HG03025 (cell line): ENCODE measurements around the gene LRRTM2.
"Not testable (repeated sequence)": the region's sequence is repeated elsewhere in the genome, so short reads cannot be mapped to it uniquely, and the experiment has no call there.

ENCODE experiments used
- ATAC-seq: cut with Tn5 transposase; IDR thresholded peaks from one replicate; pipeline ENCODE4 v1.9.1; 2021; ENCODE audit warnings: mild to moderate bottlenecking, moderate library complexity; ENCODE audit not compliant: unreplicated experiment, low FRiP score

LRRTM2 gene

DNA sequence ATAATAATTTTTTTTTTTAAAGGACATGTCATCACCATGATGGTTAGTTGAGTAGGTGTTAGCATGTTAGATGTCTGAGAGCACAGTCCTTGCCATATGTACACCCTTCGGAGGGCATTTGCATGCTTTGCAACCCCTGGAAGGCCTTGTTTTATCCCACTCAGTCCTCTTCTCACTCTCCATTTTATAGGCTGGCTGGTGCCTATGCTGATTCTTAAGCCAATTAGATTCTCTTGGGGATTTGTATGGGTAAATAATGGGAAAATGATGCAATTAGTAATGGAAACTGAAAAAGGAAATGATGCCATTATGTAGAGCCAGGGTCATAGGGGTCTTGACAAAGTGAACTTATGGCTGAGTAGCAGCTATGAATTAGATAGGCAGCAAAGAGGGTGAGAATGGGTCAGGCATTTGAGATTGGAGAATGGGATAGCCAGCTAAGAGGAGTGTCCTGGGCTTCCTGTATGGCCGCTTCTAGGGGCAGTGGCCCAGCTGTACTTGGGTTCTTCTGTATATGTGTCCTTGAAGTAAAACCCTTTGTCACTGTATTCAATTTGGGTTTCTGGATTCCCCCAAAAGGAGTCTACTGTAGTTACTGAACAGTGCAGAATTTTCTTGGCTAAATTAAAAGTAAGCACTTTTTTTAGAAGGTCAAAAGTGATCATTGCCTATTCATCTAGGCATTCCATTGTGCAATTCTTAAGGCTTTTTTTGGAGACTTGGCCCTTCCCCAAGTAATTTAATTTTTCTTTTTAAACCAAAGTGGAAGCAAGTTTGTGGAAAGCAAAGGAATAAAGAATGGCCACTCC is 31.6 kb downstream of the LRRTM2 start:
- no peak for ATAC-seq

DNA sequence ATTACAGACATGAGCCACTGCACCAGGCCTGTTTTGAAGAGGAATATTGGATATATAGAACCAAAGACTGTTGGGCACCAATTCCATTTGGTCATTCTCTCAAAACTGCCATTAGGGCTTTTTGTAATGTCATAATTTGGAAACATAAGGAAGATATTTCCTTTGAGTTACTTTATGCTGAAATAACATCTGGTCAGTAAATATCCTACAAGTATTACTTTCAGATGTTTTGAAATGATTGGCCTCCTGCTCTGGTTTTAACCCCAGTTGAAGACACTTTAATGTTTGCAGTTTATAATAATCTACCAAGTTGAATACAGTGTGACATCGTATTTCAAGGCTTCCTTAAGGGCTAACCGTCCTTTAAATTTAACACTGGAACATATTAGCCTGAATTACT is 33.6 kb downstream of the LRRTM2 start:
- no peak for ATAC-seq

- no peak for ATAC-seq
These were observed 35.0 kb downstream of the LRRTM2 start for GRCh38 chr5:138840103-138840502.

DNA sequence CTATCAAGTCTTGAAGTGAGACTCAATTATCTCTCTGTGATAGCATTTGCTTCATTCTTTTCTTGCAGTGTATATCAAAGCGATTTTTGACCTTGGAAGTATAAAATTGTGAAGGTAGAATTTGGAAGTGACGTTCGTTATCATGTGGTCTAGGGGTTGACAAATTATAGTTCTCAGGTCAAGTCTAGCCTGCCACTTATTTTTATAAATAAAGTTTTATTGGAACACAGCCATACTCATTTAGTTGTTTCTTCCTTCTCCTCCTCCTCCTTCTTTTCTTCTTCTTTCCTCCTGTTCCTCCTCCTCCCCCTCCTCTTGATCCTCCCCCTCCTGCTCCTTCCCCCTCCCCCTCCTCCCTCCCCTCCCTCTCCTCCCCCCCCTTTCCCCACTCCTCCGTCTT is 38.0 kb downstream of the LRRTM2 start:
- ATAC-seq: no peak

DNA sequence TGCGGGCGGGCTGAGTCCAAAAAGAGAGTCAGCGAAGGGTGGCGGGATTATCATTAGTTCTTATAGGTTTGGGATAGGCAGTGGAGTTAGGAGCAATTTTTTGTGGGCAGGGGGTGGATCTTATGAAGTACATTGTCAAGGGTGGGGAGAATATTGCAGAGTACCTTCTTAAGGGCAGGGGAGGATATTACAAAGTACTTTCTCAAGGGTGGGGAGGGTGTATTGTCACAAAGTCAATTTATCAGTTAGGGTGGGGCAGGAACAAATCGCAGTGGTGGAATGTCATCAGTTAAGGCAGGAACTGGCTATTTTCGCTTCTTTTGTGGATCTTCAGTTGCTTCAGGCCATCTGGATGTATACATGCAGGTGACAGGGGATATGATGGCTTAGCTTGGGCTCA is 40.3 kb downstream of the LRRTM2 start:
- ATAC-seq: not testable (repeated sequence)

- ATAC-seq: no peak
These were observed 41.2 kb downstream of the LRRTM2 start for GRCh38 chr5:138833726-138834480.

DNA sequence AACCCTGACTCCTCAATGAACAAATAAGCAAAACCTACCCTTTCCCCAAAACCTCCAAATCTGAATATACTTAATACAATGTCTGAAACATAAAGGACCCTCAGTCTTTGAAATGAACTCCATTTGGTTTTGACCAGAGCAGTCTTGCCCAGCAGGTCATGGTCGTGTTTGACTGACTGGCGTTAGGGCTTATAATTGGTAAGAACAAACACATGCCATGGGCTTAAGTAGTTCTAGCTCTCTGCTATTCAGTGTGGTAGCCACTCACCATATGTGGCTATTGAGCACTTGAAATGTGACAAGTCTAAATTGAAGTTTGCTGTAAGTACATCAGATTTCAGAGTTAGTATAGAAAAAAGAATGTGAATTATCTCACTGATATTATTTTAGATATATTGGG is 42.1 kb downstream of the LRRTM2 start:
- ATAC-seq: no peak

GRCh38 chr5:138832218-138832617 is 42.9 kb downstream of the LRRTM2 start:
- ATAC-seq: no peak

DNA sequence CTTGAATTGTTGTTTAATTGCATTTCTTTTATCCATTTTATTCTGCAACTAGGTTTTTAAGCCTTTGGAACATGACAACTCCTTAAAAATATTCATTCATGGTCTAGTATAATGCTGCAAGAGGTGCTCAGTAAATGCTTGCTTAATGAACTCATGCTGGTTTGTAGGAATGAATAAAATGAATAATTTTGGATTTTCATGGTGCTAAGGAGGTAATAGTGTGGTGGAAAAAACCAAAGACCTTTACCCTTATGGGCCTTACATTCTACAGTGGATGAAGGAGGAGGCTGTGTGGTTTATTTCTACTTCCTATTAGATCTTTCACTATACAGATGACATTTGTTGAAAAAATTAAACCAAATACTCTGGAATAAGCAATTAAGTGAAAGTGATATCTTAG is 43.4 kb downstream of the LRRTM2 start:
- ATAC-seq: no peak

GRCh38 chr5:138829341-138829740 is 45.8 kb downstream of the LRRTM2 start:
- ATAC-seq: no peak

DNA sequence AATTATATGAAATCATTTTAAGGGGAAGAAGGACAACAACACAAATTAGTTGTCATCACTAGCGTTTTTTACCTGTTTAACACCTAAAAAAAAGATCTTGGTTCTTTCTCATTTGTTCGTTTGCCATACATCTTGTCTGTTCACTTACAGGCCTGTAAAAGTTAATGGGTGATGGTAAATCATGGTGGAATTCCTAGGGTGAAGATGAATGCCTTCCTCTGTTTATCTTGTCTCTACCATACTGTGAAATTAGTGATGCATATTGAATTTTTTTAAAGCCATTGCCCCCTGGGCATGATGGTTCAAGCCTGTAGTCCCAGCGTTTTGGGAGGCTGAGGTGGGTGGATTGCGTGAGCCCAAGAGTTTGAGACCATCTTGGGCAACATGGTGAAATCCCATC is 46.6 kb downstream of the LRRTM2 start:
- ATAC-seq: no peak

- ATAC-seq: no peak
These were observed 49.9 kb downstream of the LRRTM2 start for GRCh38 chr5:138824924-138825863.

DNA sequence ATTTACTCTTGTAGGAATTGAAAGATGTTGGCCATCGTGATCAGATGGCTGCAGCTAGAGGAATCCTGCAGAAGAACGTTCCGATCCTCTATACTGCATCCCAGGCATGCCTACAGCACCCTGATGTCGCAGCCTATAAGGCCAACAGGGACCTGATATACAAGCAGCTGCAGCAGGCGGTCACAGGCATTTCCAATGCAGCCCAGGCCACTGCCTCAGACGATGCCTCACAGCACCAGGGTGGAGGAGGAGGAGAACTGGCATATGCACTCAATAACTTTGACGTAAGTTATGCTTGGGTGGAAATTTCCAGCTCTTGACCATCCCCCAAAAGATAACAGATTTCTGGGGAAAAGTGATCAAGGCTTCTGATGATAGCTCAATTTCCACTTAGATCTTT is 50.6 kb downstream of the LRRTM2 start:
- ATAC-seq: no peak

GRCh38 chr5:138820695-138821094 is 54.4 kb downstream of the LRRTM2 start:
- ATAC-seq: no peak

DNA sequence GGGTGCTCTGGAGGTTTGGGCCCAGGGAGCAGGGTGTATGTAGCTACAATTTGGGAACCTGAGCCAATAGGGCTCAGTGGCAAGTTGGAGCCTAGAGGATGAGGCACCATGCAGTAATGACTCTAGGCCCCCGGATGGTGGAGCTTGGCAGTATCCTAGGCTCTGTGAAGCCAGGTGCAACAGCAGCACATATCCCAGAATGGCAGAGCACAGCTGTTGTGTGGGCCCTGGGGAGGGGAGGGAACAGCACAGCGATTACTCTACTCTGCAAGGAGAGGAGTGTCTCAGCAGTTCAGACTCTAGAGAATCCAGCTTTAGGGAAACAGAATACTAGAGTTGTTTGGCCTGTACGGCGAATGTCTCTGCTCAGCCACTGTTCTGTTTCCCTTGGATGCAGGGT is 56.1 kb downstream of the LRRTM2 start:
- no peak for ATAC-seq
